Spinal cord (tissue), 10 donors: Measurements from ENCODE around the gene POMP. TPM values are rescaled to one million over a fixed set of nuclear protein-coding genes. Genes with fewer than 3 reads are reported as not detected.

Experiments
- DNase-seq, 6 donors: peaks; one replicate each; pipeline versions ENCODE4 v3.0.0 to v3.0.0-alpha.2; 2013 to 2015; ENCODE audit warnings: low spot score in 6 of 6, low read depth in 4 of 6
- H3K27ac ChIP-seq: one replicate; pipeline ENCODE4 v1.5.1; 2013; ENCODE audit warnings: low read depth, low read length, control low read depth
- H3K27me3 ChIP-seq: one replicate; pipeline ENCODE4 v1.6.1; 2013; ENCODE audit warnings: low read length; ENCODE audit not compliant: control insufficient read depth, insufficient read depth
- H3K36me3 ChIP-seq: one replicate; pipeline ENCODE4 v1.6.1; 2013; ENCODE audit warnings: low read length; ENCODE audit not compliant: control insufficient read depth, insufficient read depth
- H3K4me1 ChIP-seq: one replicate; pipeline ENCODE4 v1.6.1; 2013; ENCODE audit warnings: low read length; ENCODE audit not compliant: control insufficient read depth, insufficient read depth
- H3K4me3 ChIP-seq: one replicate; pipeline ENCODE4 v1.5.1; 2013; ENCODE audit warnings: low read depth, low read length, control low read depth
- H3K9me3 ChIP-seq: one replicate; pipeline ENCODE4 v1.6.1; 2013; ENCODE audit warnings: low read length; ENCODE audit not compliant: control insufficient read depth, insufficient read depth
- WGBS: methylation state at CpG from one replicate; pipeline ENCODE4 v1.1.5; 2013; ENCODE audit warnings: missing lambda C conversion rate; ENCODE audit not compliant: insufficient coverage; 5-methylcytosine and 5-hydroxymethylcytosine counted together
- polyA plus RNA-seq, 2 donors: library from polyadenylated mRNA; unstranded; fragments of 120-200 nt; gene quantifications; one replicate each; pipeline ENCODE4 v1.2.1, GENCODE V29; 2013; ENCODE audit not compliant: insufficient read length in 2 of 2
- total RNA-seq, 2 donors: library from RNA; depleted of rRNA in 1 of 2; stranded (reverse); fragments of 120-200 nt in 1 of 2; fragments of >200 nt in 1 of 2; gene quantifications; one replicate each; pipeline versions ENCODE4 v1.2.3 to v1.2.4, GENCODE V29; 2013 to 2014
- donor health status: healthy.

Gene POMP
- total and polyA plus RNA-seq, 4 donors, result 67.5 to 104 (median 84.5) TPM

DNA sequence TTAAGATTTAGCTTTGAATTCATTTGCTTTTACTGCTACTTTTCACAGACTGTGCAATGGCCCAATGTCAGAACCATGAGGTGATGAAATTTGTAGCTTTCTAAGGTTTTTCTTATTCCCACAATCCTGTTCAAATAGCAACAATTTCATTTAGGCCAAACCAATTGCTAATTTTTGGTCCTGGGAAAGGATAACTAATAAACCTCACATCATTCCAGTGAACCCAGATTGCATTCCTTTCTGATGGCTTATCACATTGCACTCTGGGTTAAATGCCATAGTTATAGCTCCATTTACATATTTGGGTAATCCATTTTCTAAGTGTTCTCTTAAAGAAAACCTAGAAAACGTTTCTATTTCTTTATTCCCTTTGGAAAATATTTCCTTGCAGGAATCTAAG, 22.9 kb upstream of the POMP start:
- DNase-seq, result no peak
- no peaks in the 10 kb centered on the region for H3K27me3 ChIP-seq
- no peak overlapping the region for H3K27ac ChIP-seq
- no peaks in the 10 kb centered on the region for H3K36me3 ChIP-seq
- H3K9me3 ChIP-seq, result no peaks in the 10 kb centered on the region
- H3K4me3 ChIP-seq, result no peak overlapping the region
- H3K4me1 ChIP-seq, result no peaks in the 10 kb centered on the region
- WGBS, result no CpG with 5 or more reads among the region's 1 CpG

DNA sequence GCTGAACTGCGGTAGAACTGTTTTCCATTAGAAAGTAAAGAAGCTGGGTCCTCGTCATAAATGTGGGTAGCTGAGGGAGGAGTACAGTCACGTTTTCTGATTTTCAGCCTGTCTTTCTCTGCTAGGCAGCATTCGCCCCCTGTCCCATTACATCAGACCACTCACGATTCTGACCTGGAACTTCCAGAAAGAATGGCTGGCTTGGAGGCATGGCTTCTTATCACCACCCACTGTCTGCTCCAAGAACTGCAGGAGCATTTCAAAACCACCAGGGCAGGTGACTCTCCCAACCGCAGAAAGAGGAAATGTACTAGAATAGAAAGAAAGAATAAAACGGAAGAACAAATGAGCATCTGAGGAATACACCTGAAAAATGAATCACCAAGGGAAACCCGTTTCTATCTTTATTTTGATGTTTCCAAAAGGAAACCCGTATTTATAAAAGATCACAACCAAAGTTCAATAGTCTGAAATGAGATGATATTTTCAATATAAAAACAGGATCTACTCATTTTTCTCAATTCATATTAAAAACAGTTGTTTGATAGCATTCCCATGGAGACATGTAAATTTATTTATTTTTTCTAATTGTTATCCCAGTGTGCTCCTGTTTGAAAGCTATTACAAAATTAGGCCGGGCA, 22.1 kb upstream of the POMP start:
- H3K4me3 ChIP-seq, result no peak overlapping the region
- H3K4me1 ChIP-seq, result no peaks in the 10 kb centered on the region
- no peaks in the 10 kb centered on the region for H3K36me3 ChIP-seq
- H3K27ac ChIP-seq, result no peak overlapping the region
- H3K27me3 ChIP-seq, result no peaks in the 10 kb centered on the region
- WGBS, result 6% methylated on average over 2 of the region's 10 CpGs
- H3K9me3 ChIP-seq, result no peaks in the 10 kb centered on the region
- DNase-seq, result peak in 3 of 6 donors; percentile 19 to 78 (median 64)

DNA sequence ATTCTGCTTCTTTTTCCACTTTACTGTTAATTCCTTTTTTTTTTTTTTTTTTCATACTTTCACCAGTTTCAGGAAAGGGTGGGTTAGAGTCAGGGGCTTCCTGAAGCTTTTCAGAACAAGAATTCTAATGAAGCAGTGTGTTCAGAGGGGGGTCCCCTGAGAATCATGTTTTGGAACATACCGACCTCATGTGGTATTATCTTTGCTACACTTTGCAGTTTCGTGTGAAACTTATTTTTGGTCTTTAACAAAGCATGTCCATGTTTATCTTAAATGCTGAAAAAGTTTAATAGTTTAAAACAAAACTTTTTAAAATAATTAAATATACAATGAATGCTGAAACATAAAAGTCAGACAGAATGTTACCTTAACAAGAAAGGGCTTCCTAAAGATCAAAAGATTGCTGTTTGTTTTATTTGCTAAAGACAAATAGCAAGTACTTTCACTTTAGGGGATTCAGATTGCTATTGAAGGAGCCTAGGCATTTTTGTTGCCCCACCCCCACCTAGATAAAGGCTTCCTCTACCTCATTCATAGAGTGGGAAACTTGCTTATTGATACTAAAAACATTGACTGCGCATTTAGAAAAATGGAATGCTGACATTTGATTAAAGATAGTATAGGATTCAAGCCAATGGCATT, 21.1 kb upstream of the POMP start:
- H3K36me3 ChIP-seq, result no peaks in the 10 kb centered on the region
- H3K27ac ChIP-seq, result no peak overlapping the region
- WGBS, result no CpG with 5 or more reads among the region's 3 CpGs
- DNase-seq, result no peak
- H3K4me3 ChIP-seq, result no peak overlapping the region
- no peaks in the 10 kb centered on the region for H3K4me1 ChIP-seq
- H3K27me3 ChIP-seq, result no peaks in the 10 kb centered on the region
- H3K9me3 ChIP-seq, result no peaks in the 10 kb centered on the region

DNA sequence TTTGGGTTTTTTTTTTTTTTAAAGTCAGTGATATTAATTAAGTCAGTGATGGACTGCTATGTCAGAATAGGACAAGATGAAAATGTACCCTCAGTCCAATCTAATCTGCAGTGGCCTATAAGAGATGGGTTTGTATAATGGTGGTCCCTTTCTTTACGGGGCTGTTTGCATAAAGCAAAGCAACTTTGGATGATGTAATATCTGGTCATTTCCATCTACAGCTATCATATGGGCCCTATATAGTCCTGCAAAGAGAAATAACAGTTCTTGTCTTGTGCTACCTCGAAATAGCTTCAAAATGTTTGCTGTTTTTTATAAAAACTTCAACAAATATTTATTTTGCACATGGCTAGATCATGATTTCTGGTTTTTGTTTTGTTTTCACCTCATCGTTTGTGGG, 20.2 kb upstream of the POMP start:
- Histone ChIP-seq H3K9me3 (no peaks in the 10 kb centered on the region), H3K4me3 (no peak overlapping the region), H3K4me1 (no peaks in the 10 kb centered on the region), H3K36me3 (no peaks in the 10 kb centered on the region), H3K27me3 (no peaks in the 10 kb centered on the region), H3K27ac (no peak overlapping the region)
- no peak for DNase-seq
- WGBS, result no CpG with 5 or more reads among the region's 3 CpGs

DNA sequence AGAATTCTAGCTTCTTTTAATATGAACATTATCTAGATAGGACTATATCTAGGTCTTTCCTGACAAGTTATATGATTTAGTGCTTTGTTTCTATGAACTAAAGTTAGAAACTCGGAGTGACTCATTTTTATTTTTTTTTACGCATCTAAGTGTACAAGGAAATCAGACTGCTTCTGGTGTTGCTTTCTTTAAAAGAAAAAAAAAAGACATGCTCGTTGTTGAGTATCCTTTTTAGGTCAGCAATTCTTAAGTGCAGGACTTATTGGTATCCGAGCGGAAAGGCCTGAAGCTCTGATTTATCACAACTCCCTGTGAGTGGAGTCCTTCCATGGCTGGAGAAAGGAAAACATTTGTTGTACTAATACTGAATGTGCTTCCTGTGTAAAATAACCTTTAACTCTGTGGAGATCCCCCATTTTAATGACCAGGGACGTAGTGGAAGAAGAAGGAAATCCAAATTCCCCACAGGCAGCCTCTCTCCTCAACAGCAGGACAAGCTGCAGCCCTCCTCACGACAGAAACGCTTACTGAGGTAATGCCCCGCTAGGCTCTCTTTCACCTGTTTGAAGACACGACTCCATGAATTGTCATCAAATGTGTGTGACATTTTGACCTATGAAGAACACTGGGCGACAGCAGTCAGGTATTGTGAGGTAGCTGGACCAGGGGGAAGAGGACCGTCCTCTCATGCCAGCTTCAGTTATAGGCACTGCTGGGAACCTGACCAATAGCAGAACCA, 17.9 kb upstream of the POMP start:
- H3K9me3 ChIP-seq, result no peaks in the 10 kb centered on the region
- H3K27me3 ChIP-seq, result no peaks in the 10 kb centered on the region
- H3K36me3 ChIP-seq, result no peaks in the 10 kb centered on the region
- no peaks in the 10 kb centered on the region for H3K4me1 ChIP-seq
- H3K4me3 ChIP-seq, result no peak overlapping the region
- no peak overlapping the region for H3K27ac ChIP-seq
- DNase-seq, result no peak
- 71% methylated on average over 8 of the region's 12 CpGs for WGBS

DNA sequence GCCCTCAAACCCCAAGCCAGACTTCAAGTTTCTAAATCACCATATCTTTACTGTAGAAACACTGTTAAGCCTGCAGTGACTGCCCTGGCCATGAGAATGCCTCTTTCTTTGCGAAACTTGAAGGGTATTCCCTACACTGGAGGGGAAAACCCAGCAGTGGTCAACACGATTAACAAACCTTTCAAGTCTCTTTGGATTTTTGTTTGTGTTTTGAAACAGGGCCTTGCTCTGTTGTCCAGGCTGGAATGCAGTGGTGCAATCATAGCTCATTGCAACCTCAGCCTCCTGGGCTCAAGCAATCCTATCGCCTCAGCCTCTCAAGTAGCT, 17.4 kb upstream of the POMP start:
- no peaks in the 10 kb centered on the region for H3K36me3 ChIP-seq
- 100% methylated on average over 1 of the region's 3 CpGs for WGBS
- no peak for DNase-seq
- no peak overlapping the region for H3K4me3 ChIP-seq
- no peaks in the 10 kb centered on the region for H3K9me3 ChIP-seq
- H3K27ac ChIP-seq, result no peak overlapping the region
- no peaks in the 10 kb centered on the region for H3K27me3 ChIP-seq
- no peaks in the 10 kb centered on the region for H3K4me1 ChIP-seq

DNA sequence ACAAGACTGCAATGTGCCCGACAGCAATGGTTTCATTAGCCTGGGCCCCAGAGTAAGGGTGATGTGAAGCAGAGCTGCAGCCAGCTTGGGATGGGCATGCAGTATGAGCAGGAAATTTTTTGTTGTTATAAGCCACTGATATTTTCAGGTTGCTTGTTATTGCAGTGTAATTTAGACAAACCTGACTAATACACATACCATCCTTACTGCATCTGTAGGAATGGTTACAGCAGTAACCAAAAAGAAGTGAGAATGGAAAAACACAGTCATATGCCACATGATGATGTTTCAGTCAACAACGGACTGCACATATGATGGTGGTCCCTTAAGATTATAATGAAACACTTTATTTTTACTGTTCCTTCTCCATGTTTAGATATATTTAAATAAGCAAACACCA, 8.6 kb upstream of the POMP start:
- H3K36me3 ChIP-seq, result no peaks in the 10 kb centered on the region
- no peak overlapping the region for H3K27ac ChIP-seq
- no peaks in the 10 kb centered on the region for H3K27me3 ChIP-seq
- no peak overlapping the region for H3K4me3 ChIP-seq
- DNase-seq, result no peak
- 83% methylated on average over 1 of the region's 2 CpGs for WGBS
- no peaks in the 10 kb centered on the region for H3K4me1 ChIP-seq
- no peaks in the 10 kb centered on the region for H3K9me3 ChIP-seq

DNA sequence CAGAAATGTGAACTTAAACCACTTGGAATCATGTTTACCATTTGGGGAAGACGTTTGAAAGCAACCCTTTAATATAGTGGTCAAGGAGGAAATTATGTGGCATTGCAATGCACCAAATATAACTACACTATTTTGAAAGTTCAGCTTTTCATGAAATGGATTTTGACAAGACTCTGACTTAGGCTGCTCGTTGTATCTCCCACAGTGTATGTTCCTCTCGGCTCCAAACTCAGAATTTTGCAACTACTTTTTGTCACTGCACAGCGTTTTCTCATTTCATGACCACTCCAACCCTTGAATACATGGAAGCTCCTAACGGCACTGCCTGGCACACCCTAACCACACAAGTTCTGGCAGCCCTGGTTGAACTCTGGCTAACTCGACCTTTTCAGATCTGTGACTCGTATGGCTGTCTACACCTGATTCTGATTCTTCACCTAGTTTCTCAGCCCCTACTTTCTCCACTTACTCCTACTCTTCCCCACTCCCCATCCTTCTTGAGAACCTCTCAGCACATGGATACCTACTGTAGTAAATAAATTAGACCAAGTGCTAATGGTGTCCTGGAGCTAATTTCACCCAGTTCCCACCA, 7.0 kb upstream of the POMP start:
- no peaks in the 10 kb centered on the region for H3K27me3 ChIP-seq
- no peak overlapping the region for H3K4me3 ChIP-seq
- no peaks in the 10 kb centered on the region for H3K9me3 ChIP-seq
- no peak for DNase-seq
- no peaks in the 10 kb centered on the region for H3K36me3 ChIP-seq
- 89% methylated on average over 6 of the region's 7 CpGs for WGBS
- no peak overlapping the region for H3K27ac ChIP-seq
- H3K4me1 ChIP-seq, result peaks cover 2% of the 10 kb centered on the region

DNA sequence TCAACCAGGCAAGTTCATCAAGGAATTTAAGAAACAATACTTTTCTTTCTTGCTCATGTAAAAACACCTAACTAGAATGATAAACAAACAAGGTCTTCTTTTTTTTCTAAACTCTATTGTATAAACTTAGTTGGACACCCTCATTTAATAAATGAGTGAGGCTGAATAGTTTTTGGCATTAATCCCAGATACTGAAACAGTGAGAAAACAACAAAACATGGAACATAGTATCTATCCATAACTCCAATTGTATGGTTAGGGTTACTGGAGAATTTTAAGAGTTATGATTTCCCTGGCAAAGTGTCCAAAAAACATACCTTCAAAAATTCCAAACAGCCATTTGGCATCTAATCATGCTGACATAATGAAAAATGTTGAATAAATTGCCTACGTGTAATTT, 5.8 kb upstream of the POMP start:
- no peak for DNase-seq
- no peaks in the 10 kb centered on the region for H3K9me3 ChIP-seq
- H3K27me3 ChIP-seq, result no peaks in the 10 kb centered on the region
- H3K4me3 ChIP-seq, result no peak overlapping the region
- H3K4me1 ChIP-seq, result peaks cover 9% of the 10 kb centered on the region
- no peak overlapping the region for H3K27ac ChIP-seq
- no CpG with 5 or more reads among the region's 1 CpG for WGBS
- no peaks in the 10 kb centered on the region for H3K36me3 ChIP-seq
